ENCODE measurements around the gene NSG1. TPM values are rescaled to one million over a fixed set of nuclear protein-coding genes. Genes with fewer than 3 reads are reported as not detected.
A peak's percentile ranks its signal among the peaks of the same experiment; 100 is the strongest.

Gene NSG1
- total RNA-seq, 1 donor = not detected

- no peak overlapping the region for H3K27ac ChIP-seq (ENCODE audit: low read depth, low read length)
- DNase-seq (ENCODE audit: insufficient read length, low spot score, missing footprints) = no peak
- no peaks in the 10 kb centered on the region for H3K9me3 ChIP-seq (ENCODE audit: low read depth, low read length)
- H3K36me3 ChIP-seq (ENCODE audit: insufficient read depth, low read length) = peaks cover 29% of the 10 kb centered on the region
- H3K4me3 ChIP-seq (ENCODE audit: insufficient read depth, low read length) = no peak overlapping the region
- no peak overlapping the region for H2AFZ ChIP-seq (ENCODE audit: low read length)
- TF ChIP-seq CTCF (IDR thresholded peaks at IDR 0.05; ENCODE audit: extremely low read depth, low read depth, low read length) = no peak
- H4K20me1 ChIP-seq (ENCODE audit: insufficient read depth, low read length) = peaks cover 2% of the 10 kb centered on the region
- no peak overlapping the region for H3K4me2 ChIP-seq (ENCODE audit: insufficient read depth, low read length)
- H3K79me2 ChIP-seq (ENCODE audit: insufficient read depth, low read length) = no peaks in the 10 kb centered on the region
- H3K27me3 ChIP-seq (ENCODE audit: insufficient read depth, low read length) = no peaks in the 10 kb centered on the region
- peaks cover 12% of the 10 kb centered on the region for H3K4me1 ChIP-seq (ENCODE audit: insufficient read depth, low read length)
These were observed 39.7 kb downstream of the NSG1 start for GRCh38 chr4:4426511-4427120.

GRCh38 chr4:4427121-4427870, 40.4 kb downstream of the NSG1 start:
- Histone ChIP-seq H3K27ac (ENCODE audit: low read depth, low read length) (no peak overlapping the region), H3K27me3 (ENCODE audit: insufficient read depth, low read length) (no peaks in the 10 kb centered on the region), H3K4me3 (ENCODE audit: insufficient read depth, low read length) (no peak overlapping the region), H3K36me3 (ENCODE audit: insufficient read depth, low read length) (peaks cover 28% of the 10 kb centered on the region), H3K79me2 (ENCODE audit: insufficient read depth, low read length) (no peaks in the 10 kb centered on the region), H3K4me2 (ENCODE audit: insufficient read depth, low read length) (no peak overlapping the region), H4K20me1 (ENCODE audit: insufficient read depth, low read length) (peaks cover 4% of the 10 kb centered on the region), H3K9me3 (ENCODE audit: low read depth, low read length) (no peaks in the 10 kb centered on the region), H3K4me1 (ENCODE audit: insufficient read depth, low read length) (peaks cover 12% of the 10 kb centered on the region), H2AFZ (ENCODE audit: low read length) (no peak overlapping the region)
- peak; percentile 9 for TF ChIP-seq CTCF (IDR thresholded peaks at IDR 0.05; ENCODE audit: extremely low read depth, low read depth, low read length)
- DNase-seq (ENCODE audit: insufficient read length, low spot score, missing footprints) = no peak

GRCh38 chr4:4427886-4428285, 41.0 kb downstream of the NSG1 start:
- Histone ChIP-seq H3K9me3 (ENCODE audit: low read depth, low read length) (no peaks in the 10 kb centered on the region), H3K4me2 (ENCODE audit: insufficient read depth, low read length) (no peak overlapping the region), H3K79me2 (ENCODE audit: insufficient read depth, low read length) (no peaks in the 10 kb centered on the region), H3K27me3 (ENCODE audit: insufficient read depth, low read length) (no peaks in the 10 kb centered on the region), H3K36me3 (ENCODE audit: insufficient read depth, low read length) (peaks cover 34% of the 10 kb centered on the region), H3K4me1 (ENCODE audit: insufficient read depth, low read length) (peaks cover 12% of the 10 kb centered on the region), H3K4me3 (ENCODE audit: insufficient read depth, low read length) (no peak overlapping the region), H2AFZ (ENCODE audit: low read length) (no peak overlapping the region), H4K20me1 (ENCODE audit: insufficient read depth, low read length) (peaks cover 4% of the 10 kb centered on the region), H3K27ac (ENCODE audit: low read depth, low read length) (no peak overlapping the region)
- TF ChIP-seq CTCF (IDR thresholded peaks at IDR 0.05; ENCODE audit: extremely low read depth, low read depth, low read length) = no peak
- no peak for DNase-seq (ENCODE audit: insufficient read length, low spot score, missing footprints)

All from osteoblast (primary cell).